Activated CD4-positive, CD25-positive, alpha-beta regulatory T cell (primary cell): ENCODE results near the gene PRAC1.
A peak's percentile ranks its signal among the peaks of the same experiment; 100 is the strongest.

Experiments used
- DNase-seq, 4 experiments: peaks; one replicate each; lab custom pipeline; 2025; lab: John Stamatoyannopoulos, UW

Gene PRAC1

GRCh38 chr17:48704361-48705248 is 17.7 kb downstream of the PRAC1 start:
- DNase-seq, result no peak

GRCh38 chr17:48701864-48702532 is 20.3 kb downstream of the PRAC1 start:
- no peak for DNase-seq

- DNase-seq, result no peak
These were observed 29.1 kb downstream of the PRAC1 start for GRCh38 chr17:48693178-48693577.

- DNase-seq, result no peak
These were observed 30.3 kb downstream of the PRAC1 start for GRCh38 chr17:48692049-48692448.

GRCh38 chr17:48690655-48691054 is 31.7 kb downstream of the PRAC1 start:
- no peak for DNase-seq

GRCh38 chr17:48681609-48682008 is 40.7 kb downstream of the PRAC1 start:
- DNase-seq, result no peak

- no peak for DNase-seq
These were observed 42.8 kb downstream of the PRAC1 start for GRCh38 chr17:48679385-48680096.

- DNase-seq, result peak; percentile 35 to 54 (median 52)
These were observed 44.0 kb downstream of the PRAC1 start for GRCh38 chr17:48678141-48678971.

- no peak for DNase-seq
These were observed 45.3 kb downstream of the PRAC1 start for GRCh38 chr17:48676963-48677558.

- DNase-seq, result no peak
These were observed 50.0 kb downstream of the PRAC1 start for GRCh38 chr17:48672340-48672739.
